Left lung (tissue), 10 donors: Measurements from ENCODE around the gene DNASE1L1. TPM values are rescaled to one million over a fixed set of nuclear protein-coding genes. Genes with fewer than 3 reads are reported as not detected.

ENCODE experiments used
- ATAC-seq: fragments of 200-7000 bp; cut with Tn5 transposase; one replicate; pipeline ENCODE4 v1.9.1; 2020; ENCODE audit warnings: moderate library complexity
- DNase-seq, 4 donors: peaks; one replicate each; pipeline ENCODE4 v3.0.0-alpha.2; 2013 to 2020
- H3K27ac ChIP-seq, 2 donors: fragments of 200-600 bp; sonication (generic) in 1 of 2; one replicate each; pipeline versions ENCODE4 v1.5.0 to v1.8.0; 2020 to 2021
- H3K27me3 ChIP-seq, 2 donors: fragments of 200-600 bp; sonication (generic) in 1 of 2; one replicate each; pipeline versions ENCODE4 v1.5.0 to v1.8.0; 2020 to 2021
- H3K36me3 ChIP-seq, 2 donors: fragments of 200-600 bp; sonication (generic) in 1 of 2; one replicate each; pipeline versions ENCODE4 v1.5.0 to v1.8.0; 2020 to 2021
- H3K4me1 ChIP-seq, 2 donors: fragments of 200-600 bp; one replicate each; pipeline ENCODE4 v1.8.0; 2021
- H3K4me3 ChIP-seq, 2 donors: fragments of 200-600 bp; sonication (generic) in 1 of 2; one replicate each; pipeline versions ENCODE4 v1.5.0 to v1.8.0; 2020 to 2021; ENCODE audit warnings: mild to moderate bottlenecking in 1 of 2
- H3K9me3 ChIP-seq, 2 donors: fragments of 200-600 bp; sonication (generic) in 1 of 2; one replicate each; pipeline versions ENCODE4 v1.5.0 to v1.8.0; 2020 to 2021
- intact Hi-C, 2 donors: fragments of 100-400 bp; cut with DNase I; formaldehyde crosslinking; loops; one replicate each; pipeline versions ENCODE4 v1.11.2 to v1.14.2; 2022
- polyA plus RNA-seq, 6 donors: library from polyadenylated mRNA; unstranded; fragments of 120-200 nt; gene quantifications; one replicate each; pipeline ENCODE4 v1.2.1, GENCODE V29; 2013; ENCODE audit not compliant: insufficient read length in 6 of 6
- total RNA-seq, 2 donors: library from RNA; stranded (reverse); fragmentation: NEBNext Ultra II Directional; extraction: Animal tissue kit (Norgen Biotek cat#: 25700); gene quantifications; one replicate each; pipeline ENCODE4 v1.2.1, GENCODE V29; 2021
- TF ChIP-seq, protein P1 (sequence below), 2 donors: fragments of 200-600 bp; sonication (generic) in 1 of 2; IDR thresholded peaks; one replicate each; pipeline versions ENCODE4 v1.5.0 to v1.8.0; 2021; ENCODE audit warnings: antibody characterized with exemption in 2 of 2
- donor health status: DM: no; HTN: yes; CAD: no.
- donor health status: DM: no; HTN: no; CAD: no.

Gene DNASE1L1
- total and polyA plus RNA-seq, 8 donors = 8.8 to 36.1 (median 10.4) TPM

DNA sequence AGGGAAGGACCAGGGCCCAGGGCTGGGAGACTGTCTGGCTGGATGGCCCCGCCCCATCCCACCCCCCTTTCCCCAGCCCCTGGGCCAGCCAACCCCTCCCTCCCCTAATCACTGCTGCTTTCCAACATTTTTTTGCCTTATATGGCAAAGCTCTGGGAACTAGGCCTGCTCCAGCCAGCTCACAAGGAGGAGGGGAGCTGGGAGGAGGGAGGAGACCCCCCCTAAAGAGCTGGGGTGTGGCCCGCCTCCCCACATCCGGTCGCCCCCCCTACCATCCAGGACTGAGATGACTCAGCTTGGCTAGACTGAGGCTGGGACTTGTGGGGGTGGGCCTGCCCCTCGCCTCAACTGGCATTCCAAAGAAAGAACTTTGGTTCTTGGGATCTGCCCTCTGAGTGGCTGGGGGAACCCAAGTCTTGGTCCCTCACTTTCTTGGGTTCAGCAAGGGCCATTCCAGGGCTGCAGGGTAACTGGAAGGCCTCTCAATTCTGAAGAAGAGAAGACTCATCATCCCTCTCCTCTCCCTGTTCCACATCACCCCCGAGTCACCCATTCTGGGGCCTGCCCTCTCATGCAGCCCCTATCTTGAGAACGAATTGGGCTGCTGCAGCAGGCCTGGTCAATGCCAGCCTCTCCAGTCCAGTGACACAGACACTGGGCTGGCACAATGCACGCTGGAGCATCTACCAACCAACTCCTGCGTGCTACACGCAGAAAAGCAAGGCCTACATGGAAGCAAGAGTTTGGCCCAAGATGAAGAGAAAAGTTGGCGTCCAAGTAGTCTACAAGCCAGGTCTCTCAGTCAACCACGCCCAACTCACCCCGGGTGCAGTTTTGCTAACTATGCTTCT, 39.4 kb downstream of the DNASE1L1 start:
- DNase-seq (peak; percentile 82 to 94 (median 88)), ATAC-seq (peak; percentile 45)
- intact Hi-C loops = no loop called here
- Histone ChIP-seq H3K9me3 (no peaks in the 10 kb centered on the region), H3K4me1 (peaks cover 0 to 50% of the 10 kb centered on the region in 2 donors), H3K36me3 (peaks cover 0 to 35% of the 10 kb centered on the region in 2 donors), H3K27ac (peak overlapping the region; percentile 89 to 90), H3K27me3 (no peaks in the 10 kb centered on the region), H3K4me3 (peak overlapping the region; percentile 58 to 72)
- TF ChIP-seq, protein P1, sequence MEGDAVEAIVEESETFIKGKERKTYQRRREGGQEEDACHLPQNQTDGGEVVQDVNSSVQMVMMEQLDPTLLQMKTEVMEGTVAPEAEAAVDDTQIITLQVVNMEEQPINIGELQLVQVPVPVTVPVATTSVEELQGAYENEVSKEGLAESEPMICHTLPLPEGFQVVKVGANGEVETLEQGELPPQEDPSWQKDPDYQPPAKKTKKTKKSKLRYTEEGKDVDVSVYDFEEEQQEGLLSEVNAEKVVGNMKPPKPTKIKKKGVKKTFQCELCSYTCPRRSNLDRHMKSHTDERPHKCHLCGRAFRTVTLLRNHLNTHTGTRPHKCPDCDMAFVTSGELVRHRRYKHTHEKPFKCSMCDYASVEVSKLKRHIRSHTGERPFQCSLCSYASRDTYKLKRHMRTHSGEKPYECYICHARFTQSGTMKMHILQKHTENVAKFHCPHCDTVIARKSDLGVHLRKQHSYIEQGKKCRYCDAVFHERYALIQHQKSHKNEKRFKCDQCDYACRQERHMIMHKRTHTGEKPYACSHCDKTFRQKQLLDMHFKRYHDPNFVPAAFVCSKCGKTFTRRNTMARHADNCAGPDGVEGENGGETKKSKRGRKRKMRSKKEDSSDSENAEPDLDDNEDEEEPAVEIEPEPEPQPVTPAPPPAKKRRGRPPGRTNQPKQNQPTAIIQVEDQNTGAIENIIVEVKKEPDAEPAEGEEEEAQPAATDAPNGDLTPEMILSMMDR (IDR thresholded peaks at IDR 0.05) = no peak

DNA sequence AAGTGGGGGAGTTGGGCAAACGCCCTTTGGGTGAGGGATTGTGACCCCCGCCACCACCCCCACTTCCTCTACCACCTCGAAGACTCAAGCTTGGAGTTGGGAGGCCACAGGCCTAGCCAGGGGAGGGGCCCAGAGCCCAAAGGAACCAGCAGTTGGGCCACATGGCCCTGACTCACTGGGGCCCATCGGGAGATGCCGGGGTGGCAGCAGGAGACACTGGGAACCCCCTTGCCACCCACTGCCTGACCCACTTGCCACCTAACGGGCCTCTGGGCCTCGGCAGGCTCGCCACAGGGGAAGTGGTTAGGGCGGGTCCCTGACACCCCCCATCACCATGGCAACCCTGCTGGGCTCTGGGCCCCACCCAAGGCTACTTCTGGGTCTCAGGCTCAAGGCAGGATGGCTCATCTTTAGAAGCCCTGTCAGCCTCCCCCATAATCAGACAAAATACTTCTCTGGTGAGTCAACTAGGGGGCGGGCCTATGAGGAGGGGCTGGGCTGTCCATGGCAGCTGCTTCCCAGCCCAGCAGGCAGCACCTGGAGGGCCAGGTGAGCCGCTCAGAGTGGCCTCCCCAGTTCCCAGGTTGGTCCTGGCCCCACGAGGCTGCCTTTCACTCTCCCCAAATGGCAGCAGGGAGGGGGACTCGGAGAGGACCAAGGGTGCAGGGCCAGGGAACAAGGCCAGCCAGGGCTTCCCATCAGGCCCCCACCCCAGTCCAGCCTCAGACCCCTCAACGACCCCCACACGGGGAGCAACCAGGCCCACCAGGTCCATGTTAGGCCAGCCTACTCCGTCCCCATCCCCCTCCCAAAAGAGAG, 40.2 kb downstream of the DNASE1L1 start:
- intact Hi-C loops = no loop called here
- peak overlapping the region; percentile 89 to 90 for H3K27ac ChIP-seq
- TF ChIP-seq, protein P1 (IDR thresholded peaks at IDR 0.05) = no peak
- H3K36me3 ChIP-seq = peaks cover 0 to 44% of the 10 kb centered on the region in 2 donors
- H3K4me1 ChIP-seq = peaks cover 0 to 45% of the 10 kb centered on the region in 2 donors
- DNase-seq (peak in 3 of 4 donors; percentile 58 to 92 (median 91)), ATAC-seq (peak; percentile 54)
- H3K4me3 ChIP-seq = peak overlapping the region; percentile 36 to 72
- H3K9me3 ChIP-seq = no peaks in the 10 kb centered on the region
- H3K27me3 ChIP-seq = no peaks in the 10 kb centered on the region

DNA sequence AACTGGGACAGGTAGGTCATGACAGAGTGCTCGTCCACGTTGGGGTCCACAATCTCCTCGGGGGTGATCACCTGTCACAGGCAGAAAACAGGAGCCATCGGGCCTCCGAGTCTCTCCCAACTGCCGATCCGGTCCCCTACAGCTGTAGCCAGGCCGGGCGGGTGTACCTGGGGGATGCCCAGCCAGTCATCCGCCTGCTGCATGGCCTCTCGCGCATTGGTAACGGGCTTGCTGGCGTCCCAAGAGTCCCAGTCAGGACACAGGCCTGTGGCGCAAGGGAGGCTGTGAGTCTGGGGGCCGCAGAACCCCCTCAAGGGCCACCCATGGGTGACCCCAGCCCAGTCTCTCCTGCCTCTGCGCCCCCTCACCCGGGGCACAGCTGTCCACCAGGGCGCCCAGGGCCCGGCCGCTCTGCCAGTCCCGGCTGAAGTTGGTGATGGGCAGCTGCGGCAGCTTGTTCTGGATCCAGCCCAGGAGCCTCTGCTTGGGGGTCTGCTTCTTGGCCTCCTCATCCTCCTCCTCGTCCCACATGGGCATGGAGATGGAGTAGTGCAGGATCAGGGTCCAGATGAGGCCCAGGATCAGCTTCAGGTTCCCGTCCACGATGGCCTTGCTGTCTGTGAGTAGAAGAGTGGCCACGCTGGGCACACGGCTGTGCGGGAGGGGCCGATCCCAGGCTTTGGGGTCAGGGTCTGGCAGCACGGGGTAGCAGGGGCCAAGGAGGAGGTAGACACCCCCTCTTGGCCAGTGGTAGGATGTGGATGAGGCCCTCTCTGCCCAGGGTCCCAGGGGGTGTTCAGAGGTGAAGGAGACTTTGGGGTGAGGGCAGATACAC, 41.4 kb downstream of the DNASE1L1 start:
- no peak for DNase-seq
- Histone ChIP-seq H3K36me3 (peaks cover 0 to 55% of the 10 kb centered on the region in 2 donors), H3K27ac (peak overlapping the region; percentile 89 to 90), H3K4me3 (peak overlapping the region; percentile 36 to 72), H3K27me3 (no peaks in the 10 kb centered on the region), H3K4me1 (peaks cover 0 to 33% of the 10 kb centered on the region in 2 donors), H3K9me3 (no peaks in the 10 kb centered on the region)
- TF ChIP-seq, protein P1 (IDR thresholded peaks at IDR 0.05) = no peak
- ATAC-seq = no peak
- intact Hi-C loops = no loop called here

DNA sequence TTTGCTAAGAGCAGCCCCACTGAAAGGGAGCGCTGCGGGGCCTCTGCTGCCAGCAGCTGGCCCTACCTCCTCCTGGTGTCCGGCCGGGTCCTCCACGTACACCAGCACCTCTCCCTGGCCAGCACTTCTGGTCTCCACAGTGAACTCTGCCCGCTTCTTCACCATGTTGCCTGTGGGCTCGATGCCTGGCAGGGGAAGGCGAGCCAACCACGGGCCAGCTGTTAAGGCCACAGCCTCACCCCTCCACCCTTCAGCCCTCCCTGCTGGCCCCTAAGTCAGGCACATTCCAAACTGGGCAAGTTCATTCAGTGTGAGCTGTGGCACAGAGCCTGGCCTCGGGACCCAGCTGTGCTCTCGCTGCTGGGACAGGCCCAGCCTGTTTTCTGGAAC, 42.4 kb downstream of the DNASE1L1 start:
- H3K4me1 ChIP-seq = peaks cover 0 to 23% of the 10 kb centered on the region in 2 donors
- no peaks in the 10 kb centered on the region for H3K9me3 ChIP-seq
- no peak overlapping the region for H3K4me3 ChIP-seq
- H3K27me3 ChIP-seq = no peaks in the 10 kb centered on the region
- no peak overlapping the region for H3K27ac ChIP-seq
- DNase-seq (no peak), ATAC-seq (no peak)
- intact Hi-C loops = no loop called here
- TF ChIP-seq, protein P1 (IDR thresholded peaks at IDR 0.05) = no peak
- H3K36me3 ChIP-seq = peaks cover 0 to 65% of the 10 kb centered on the region in 2 donors
